Muscle layer of colon (tissue), 2 donors: Measurements from ENCODE around the gene BMS1.
"Not testable (repeated sequence)": the region's sequence is repeated elsewhere in the genome, so short reads cannot be mapped to it uniquely, and the experiment has no call there.

Source experiments
- H3K27ac ChIP-seq: one replicate; pipeline ENCODE4 v1.7.0; 2013; ENCODE audit warnings: low read depth, mild to moderate bottlenecking, low read length, moderate library complexity
- H3K27me3 ChIP-seq, 2 donors: one replicate each; pipeline ENCODE4 v1.7.0; 2013; ENCODE audit warnings: low read length in 2 of 2, mild to moderate bottlenecking in 2 of 2; ENCODE audit not compliant: insufficient read depth in 2 of 2, control insufficient read depth in 1 of 2
- H3K36me3 ChIP-seq: one replicate; pipeline ENCODE4 v1.7.0; 2013; ENCODE audit warnings: mild to moderate bottlenecking, low read length; ENCODE audit not compliant: insufficient read depth
- H3K4me1 ChIP-seq: one replicate; pipeline ENCODE4 v1.7.0; 2013; ENCODE audit warnings: mild to moderate bottlenecking, low read length; ENCODE audit not compliant: insufficient read depth
- H3K4me3 ChIP-seq, 2 donors: one replicate each; pipeline ENCODE4 v1.7.0; 2013; ENCODE audit warnings: low read length in 2 of 2, low read depth in 1 of 2, mild to moderate bottlenecking in 1 of 2, moderate library complexity in 1 of 2
- H3K9ac ChIP-seq: one replicate; pipeline ENCODE4 v1.7.0; 2013; ENCODE audit warnings: low read length
- H3K9me3 ChIP-seq: one replicate; pipeline ENCODE4 v1.7.0; 2013; ENCODE audit warnings: mild to moderate bottlenecking, low read length
- donor health status: abdominal sarcoma.
- donor health status: Adenocarcinoma of cecum.

The BMS1 gene

GRCh38 chr10:42866115-42866995 lies 83.8 kb downstream of the BMS1 start:
- Histone ChIP-seq H3K4me3 (peak overlapping the region in 1 of 2 donors; percentile 49), H3K9ac (no peak overlapping the region), H3K9me3 (no peaks in the 10 kb centered on the region), H3K27ac (no peak overlapping the region), H3K36me3 (no peaks in the 10 kb centered on the region), H3K27me3 (peaks cover 0 to 26% of the 10 kb centered on the region in 2 donors), H3K4me1 (no peaks in the 10 kb centered on the region)

GRCh38 chr10:42867571-42867970 lies 85.0 kb downstream of the BMS1 start:
- H3K4me3 ChIP-seq, result no peak overlapping the region
- H3K36me3 ChIP-seq, result no peaks in the 10 kb centered on the region
- peaks cover 0 to 26% of the 10 kb centered on the region in 2 donors for H3K27me3 ChIP-seq
- no peaks in the 10 kb centered on the region for H3K9me3 ChIP-seq
- H3K4me1 ChIP-seq, result no peaks in the 10 kb centered on the region
- H3K9ac ChIP-seq, result no peak overlapping the region
- no peak overlapping the region for H3K27ac ChIP-seq

GRCh38 chr10:42868530-42868929 lies 85.9 kb downstream of the BMS1 start:
- no peaks in the 10 kb centered on the region for H3K9me3 ChIP-seq
- H3K4me1 ChIP-seq, result no peaks in the 10 kb centered on the region
- peaks cover 0 to 26% of the 10 kb centered on the region in 2 donors for H3K27me3 ChIP-seq
- H3K36me3 ChIP-seq, result no peaks in the 10 kb centered on the region
- H3K4me3 ChIP-seq, result no peak overlapping the region
- H3K27ac ChIP-seq, result no peak overlapping the region
- H3K9ac ChIP-seq, result no peak overlapping the region

- Histone ChIP-seq H3K36me3 (no peaks in the 10 kb centered on the region), H3K4me3 (no peak overlapping the region), H3K4me1 (no peaks in the 10 kb centered on the region), H3K9ac (no peak overlapping the region), H3K27ac (no peak overlapping the region), H3K27me3 (peaks cover 0 to 15% of the 10 kb centered on the region in 2 donors), H3K9me3 (no peaks in the 10 kb centered on the region)
Observed at GRCh38 chr10:42869977-42870350, 87.4 kb downstream of the BMS1 start.

- not testable (repeated sequence) for H3K27ac ChIP-seq, H3K4me3 ChIP-seq, H3K27me3 ChIP-seq, H3K36me3 ChIP-seq, H3K9ac ChIP-seq, H3K4me1 ChIP-seq, H3K9me3 ChIP-seq
Observed at GRCh38 chr10:42871138-42871641, 88.6 kb downstream of the BMS1 start.

- no peaks in the 10 kb centered on the region for H3K36me3 ChIP-seq
- no peak overlapping the region for H3K4me3 ChIP-seq
- H3K9me3 ChIP-seq, result no peaks in the 10 kb centered on the region
- peaks cover 4% of the 10 kb centered on the region for H3K4me1 ChIP-seq
- H3K27me3 ChIP-seq, result no peaks in the 10 kb centered on the region
- no peak overlapping the region for H3K9ac ChIP-seq
- H3K27ac ChIP-seq, result no peak overlapping the region
Observed at GRCh38 chr10:42871823-42872222, 89.2 kb downstream of the BMS1 start.

GRCh38 chr10:42872865-42873435 lies 90.4 kb downstream of the BMS1 start:
- H3K9me3 ChIP-seq, result no peaks in the 10 kb centered on the region
- no peak overlapping the region for H3K4me3 ChIP-seq
- no peaks in the 10 kb centered on the region for H3K27me3 ChIP-seq
- no peak overlapping the region for H3K27ac ChIP-seq
- H3K4me1 ChIP-seq, result peaks cover 4% of the 10 kb centered on the region
- no peak overlapping the region for H3K9ac ChIP-seq
- no peaks in the 10 kb centered on the region for H3K36me3 ChIP-seq

GRCh38 chr10:42874713-42875387 lies 92.3 kb downstream of the BMS1 start:
- no peak overlapping the region for H3K27ac ChIP-seq
- peaks cover 0 to 7% of the 10 kb centered on the region in 2 donors for H3K27me3 ChIP-seq
- no peaks in the 10 kb centered on the region for H3K9me3 ChIP-seq
- H3K36me3 ChIP-seq, result no peaks in the 10 kb centered on the region
- no peak overlapping the region for H3K9ac ChIP-seq
- no peak overlapping the region for H3K4me3 ChIP-seq
- peaks cover 4% of the 10 kb centered on the region for H3K4me1 ChIP-seq

- Histone ChIP-seq H3K27me3 (peaks cover 0 to 7% of the 10 kb centered on the region in 2 donors), H3K4me3 (no peak overlapping the region), H3K4me1 (peaks cover 4% of the 10 kb centered on the region), H3K36me3 (no peaks in the 10 kb centered on the region), H3K9me3 (no peaks in the 10 kb centered on the region), H3K27ac (no peak overlapping the region), H3K9ac (no peak overlapping the region)
Observed at GRCh38 chr10:42875388-42875755, 92.8 kb downstream of the BMS1 start.

- no peak overlapping the region for H3K27ac ChIP-seq
- peaks cover 0 to 7% of the 10 kb centered on the region in 2 donors for H3K27me3 ChIP-seq
- H3K9ac ChIP-seq, result no peak overlapping the region
- H3K4me3 ChIP-seq, result no peak overlapping the region
- H3K36me3 ChIP-seq, result no peaks in the 10 kb centered on the region
- H3K4me1 ChIP-seq, result peaks cover 4% of the 10 kb centered on the region
- H3K9me3 ChIP-seq, result no peaks in the 10 kb centered on the region
Observed at GRCh38 chr10:42875798-42876341, 93.3 kb downstream of the BMS1 start.

- no peak overlapping the region for H3K9ac ChIP-seq
- peaks cover 0 to 7% of the 10 kb centered on the region in 2 donors for H3K27me3 ChIP-seq
- no peaks in the 10 kb centered on the region for H3K36me3 ChIP-seq
- no peaks in the 10 kb centered on the region for H3K9me3 ChIP-seq
- H3K4me1 ChIP-seq, result peaks cover 4% of the 10 kb centered on the region
- H3K27ac ChIP-seq, result no peak overlapping the region
- H3K4me3 ChIP-seq, result no peak overlapping the region
Observed at GRCh38 chr10:42876476-42876875, 93.9 kb downstream of the BMS1 start.
